ENCODE results near the gene SYT8. TPM values are rescaled to one million over a fixed set of nuclear protein-coding genes. Genes with fewer than 3 reads are reported as not detected.

Gene SYT8
- total and polyA plus RNA-seq, 11 donors, result 0.08 TPM; not detected in 10

DNA sequence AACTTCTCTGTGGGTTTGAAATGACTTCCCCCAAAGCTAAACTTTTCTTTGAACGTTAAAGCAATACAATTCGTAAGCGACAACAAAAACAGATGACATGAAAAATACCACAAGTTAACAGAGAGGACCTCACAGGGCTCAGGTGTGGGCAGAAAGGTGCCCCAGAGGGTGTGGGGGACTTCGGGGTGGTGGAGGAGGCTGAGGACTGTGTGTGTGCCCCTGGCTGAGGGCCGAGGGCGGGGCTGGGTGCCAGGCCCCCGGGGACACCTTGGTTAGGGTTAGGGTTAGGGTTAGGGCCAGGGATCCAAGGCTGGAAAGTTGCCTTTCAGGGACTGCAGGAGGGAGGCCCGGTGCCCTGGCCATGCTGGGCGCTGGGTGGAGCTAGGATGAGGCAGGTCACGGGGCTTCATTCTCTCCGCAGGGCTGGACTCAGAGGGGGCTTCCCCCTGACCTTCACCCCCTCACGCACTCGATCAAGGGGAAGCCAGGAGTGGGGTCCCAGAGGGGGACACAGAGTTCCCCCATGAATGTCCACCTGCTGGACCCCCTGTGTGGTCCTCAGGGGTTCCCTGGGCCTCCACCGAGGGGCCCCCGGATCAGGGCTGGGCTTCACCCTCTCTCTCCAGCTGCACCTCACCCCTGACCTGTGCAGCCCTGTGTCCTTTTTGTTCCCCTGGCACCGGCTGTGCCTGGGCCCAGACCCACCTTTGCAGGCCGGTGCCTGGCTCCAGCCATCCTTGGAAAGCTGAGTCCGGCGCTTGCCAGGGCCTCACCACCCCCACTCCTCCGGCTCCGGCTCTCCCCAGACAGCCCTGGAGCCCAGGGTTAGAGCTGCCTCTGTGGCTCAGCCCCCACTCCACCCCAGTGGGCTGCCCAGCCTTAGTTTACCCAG, 11.0 kb downstream of the SYT8 start:
- DNase-seq (peak in 1 of 5 donors; percentile 59), ATAC-seq (no peak)
- Histone ChIP-seq H3K4me3 (no peak overlapping the region), H3K27me3 (no peaks in the 10 kb centered on the region), H3K36me3 (no peaks in the 10 kb centered on the region), H3K27ac (peak overlapping the region in 2 of 12 donors; percentile 51 to 68), H3K4me1 (peaks cover 0 to 58% (median 17%) of the 10 kb centered on the region in 12 donors), H3K9me3 (no peaks in the 10 kb centered on the region)
- intact Hi-C loops (cut with DNase I), result loop anchor here in 1 of 10 donors (10.0 kb wide), 1 partner anchor 79 kb away; no protein-coding TSS in a partner anchor
- no peak for TF ChIP-seq POLR2A (IDR thresholded peaks at IDR 0.05)
- TF ChIP-seq, protein P1, sequence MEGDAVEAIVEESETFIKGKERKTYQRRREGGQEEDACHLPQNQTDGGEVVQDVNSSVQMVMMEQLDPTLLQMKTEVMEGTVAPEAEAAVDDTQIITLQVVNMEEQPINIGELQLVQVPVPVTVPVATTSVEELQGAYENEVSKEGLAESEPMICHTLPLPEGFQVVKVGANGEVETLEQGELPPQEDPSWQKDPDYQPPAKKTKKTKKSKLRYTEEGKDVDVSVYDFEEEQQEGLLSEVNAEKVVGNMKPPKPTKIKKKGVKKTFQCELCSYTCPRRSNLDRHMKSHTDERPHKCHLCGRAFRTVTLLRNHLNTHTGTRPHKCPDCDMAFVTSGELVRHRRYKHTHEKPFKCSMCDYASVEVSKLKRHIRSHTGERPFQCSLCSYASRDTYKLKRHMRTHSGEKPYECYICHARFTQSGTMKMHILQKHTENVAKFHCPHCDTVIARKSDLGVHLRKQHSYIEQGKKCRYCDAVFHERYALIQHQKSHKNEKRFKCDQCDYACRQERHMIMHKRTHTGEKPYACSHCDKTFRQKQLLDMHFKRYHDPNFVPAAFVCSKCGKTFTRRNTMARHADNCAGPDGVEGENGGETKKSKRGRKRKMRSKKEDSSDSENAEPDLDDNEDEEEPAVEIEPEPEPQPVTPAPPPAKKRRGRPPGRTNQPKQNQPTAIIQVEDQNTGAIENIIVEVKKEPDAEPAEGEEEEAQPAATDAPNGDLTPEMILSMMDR (IDR thresholded peaks at IDR 0.05), result no peak
- WGBS, 4 donors, result 84 to 91% (median 89%) methylated on average over 21 of the region's 21 CpGs

DNA sequence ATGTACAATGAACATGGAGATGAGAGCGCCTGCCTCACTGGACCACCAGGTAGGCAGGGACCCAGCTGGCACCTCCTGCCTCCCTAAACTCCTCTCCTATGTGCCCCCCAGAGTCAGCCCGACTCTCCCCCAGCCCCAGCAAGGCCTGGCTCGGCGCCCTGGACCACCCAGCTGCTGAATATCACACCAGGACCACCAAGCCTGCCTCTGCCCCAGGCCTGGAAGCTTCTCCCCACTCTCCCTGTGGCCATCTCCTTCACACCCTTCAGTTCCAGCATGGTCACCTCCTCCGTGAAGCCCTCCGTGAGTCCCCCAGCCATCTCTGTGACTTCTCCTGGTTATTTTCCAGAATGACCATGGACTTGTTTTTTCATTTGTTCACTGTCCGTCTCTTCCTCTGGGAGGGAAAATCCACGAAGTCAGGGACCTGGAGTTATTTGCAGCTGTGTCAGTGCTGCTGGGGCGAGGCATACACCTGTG, 11.7 kb downstream of the SYT8 start:
- no peaks in the 10 kb centered on the region for H3K9me3 ChIP-seq
- no peak for TF ChIP-seq POLR2A (IDR thresholded peaks at IDR 0.05)
- ATAC-seq (no peak), DNase-seq (peak in 1 of 5 donors; percentile 7)
- H3K27ac ChIP-seq, result no peak overlapping the region
- no peaks in the 10 kb centered on the region for H3K27me3 ChIP-seq
- intact Hi-C loops (cut with DNase I), result loop anchor here in 1 of 10 donors (10.0 kb wide), 1 partner anchor 78 kb away; no protein-coding TSS in a partner anchor
- no peaks in the 10 kb centered on the region for H3K36me3 ChIP-seq
- H3K4me3 ChIP-seq, result no peak overlapping the region
- WGBS, 4 donors, result 91 to 98% (median 92%) methylated on average over 9 of the region's 9 CpGs
- H3K4me1 ChIP-seq, result peaks cover 0 to 65% (median 17%) of the 10 kb centered on the region in 12 donors

DNA sequence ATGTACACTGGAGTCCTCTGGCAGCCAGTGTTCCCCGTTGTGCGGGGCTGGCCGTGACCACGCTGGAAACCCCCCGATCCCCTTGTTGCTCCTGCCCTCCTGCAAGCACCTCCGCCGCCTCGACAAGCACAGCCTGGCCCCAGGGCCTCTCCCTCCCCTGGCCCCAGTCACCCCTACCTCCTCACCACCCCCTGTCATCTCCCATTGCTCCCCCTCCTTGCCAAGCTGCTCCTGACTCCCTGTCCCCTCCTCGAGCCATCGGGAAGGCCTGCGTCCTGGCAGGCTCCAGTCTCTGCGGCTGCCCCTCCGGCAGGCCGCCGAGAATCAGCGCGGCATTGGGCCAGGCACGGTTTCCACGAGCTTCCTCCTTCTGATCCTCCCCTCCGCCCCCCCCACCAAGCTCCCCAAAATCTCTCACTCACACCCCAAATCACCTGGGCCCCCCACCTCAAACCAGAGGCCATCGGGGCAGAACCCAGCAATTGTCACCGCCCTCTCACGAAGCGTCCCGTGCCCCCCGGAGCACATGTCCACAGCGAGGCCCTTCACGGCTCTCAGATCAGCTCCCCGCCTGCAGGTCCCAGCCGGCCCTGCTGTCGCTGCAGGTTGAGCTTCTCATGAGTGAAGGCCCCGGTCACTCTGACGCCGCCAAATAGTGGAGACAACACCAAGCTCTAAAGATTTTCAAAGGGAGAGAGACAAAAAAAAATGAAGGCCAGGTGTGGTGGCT, 12.4 kb downstream of the SYT8 start:
- intact Hi-C loops (cut with DNase I), result loop anchor here in 1 of 10 donors (10.0 kb wide), 1 partner anchor 78 kb away; no protein-coding TSS in a partner anchor
- ATAC-seq (no peak), DNase-seq (no peak)
- Histone ChIP-seq H3K36me3 (no peaks in the 10 kb centered on the region), H3K27me3 (no peaks in the 10 kb centered on the region), H3K27ac (no peak overlapping the region), H3K4me1 (peaks cover 0 to 72% (median 17%) of the 10 kb centered on the region in 12 donors), H3K4me3 (no peak overlapping the region), H3K9me3 (no peaks in the 10 kb centered on the region)
- 93 to 95% (median 95%) methylated on average over 28 to 34 of the region's 34 CpGs for WGBS, 4 donors
- no peak for TF ChIP-seq POLR2A (IDR thresholded peaks at IDR 0.05)
- TF ChIP-seq, protein P1 (IDR thresholded peaks at IDR 0.05), result no peak

DNA sequence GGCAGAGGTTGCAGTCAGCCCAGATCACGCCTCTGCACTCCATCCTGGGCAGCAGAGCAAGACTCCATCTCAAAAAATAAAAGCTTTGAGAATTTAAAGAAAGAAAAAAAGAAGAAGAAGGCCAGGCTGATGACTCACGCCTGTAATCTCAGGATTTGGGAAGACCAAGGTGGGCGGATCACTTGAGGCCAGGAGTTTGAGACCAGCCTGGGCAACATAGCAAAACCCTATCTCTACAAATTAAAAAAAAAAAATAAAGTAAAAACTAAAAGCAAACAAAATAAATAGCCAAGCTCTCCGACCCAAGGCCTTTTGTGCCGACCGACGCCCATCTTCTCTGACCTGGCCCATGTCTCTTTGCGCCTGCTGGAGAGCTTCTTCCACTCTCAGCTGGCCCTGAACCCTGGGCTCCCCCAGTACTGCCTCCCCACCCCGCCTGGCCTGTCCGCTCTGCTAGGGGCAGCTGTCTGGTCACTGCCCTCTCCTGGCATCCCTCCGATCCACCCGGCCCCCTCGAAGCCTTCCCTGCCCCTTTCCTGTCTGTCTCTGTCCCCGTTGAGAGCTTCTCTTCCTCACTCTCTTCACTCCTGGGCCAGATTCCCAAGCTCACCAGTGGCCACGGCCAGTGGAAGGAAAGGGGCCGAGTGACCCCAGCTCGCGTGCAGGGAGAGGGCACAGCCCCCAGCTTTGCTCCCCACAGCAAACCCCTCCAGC, 13.3 kb downstream of the SYT8 start:
- Histone ChIP-seq H3K27me3 (no peaks in the 10 kb centered on the region), H3K9me3 (no peaks in the 10 kb centered on the region), H3K4me3 (no peak overlapping the region), H3K27ac (no peak overlapping the region), H3K36me3 (no peaks in the 10 kb centered on the region), H3K4me1 (peaks cover 0 to 78% (median 10%) of the 10 kb centered on the region in 12 donors)
- DNase-seq (no peak), ATAC-seq (no peak)
- TF ChIP-seq, protein P1 (IDR thresholded peaks at IDR 0.05), result no peak
- no peak for TF ChIP-seq POLR2A (IDR thresholded peaks at IDR 0.05)
- intact Hi-C loops (cut with DNase I), result loop anchor here in 1 of 10 donors (10.0 kb wide), 1 partner anchor 77 kb away; no protein-coding TSS in a partner anchor
- 90 to 94% (median 91%) methylated on average over 18 of the region's 18 CpGs for WGBS, 4 donors
